ENCODE measurements around the gene HIPK2.

HIPK2 gene

DNA sequence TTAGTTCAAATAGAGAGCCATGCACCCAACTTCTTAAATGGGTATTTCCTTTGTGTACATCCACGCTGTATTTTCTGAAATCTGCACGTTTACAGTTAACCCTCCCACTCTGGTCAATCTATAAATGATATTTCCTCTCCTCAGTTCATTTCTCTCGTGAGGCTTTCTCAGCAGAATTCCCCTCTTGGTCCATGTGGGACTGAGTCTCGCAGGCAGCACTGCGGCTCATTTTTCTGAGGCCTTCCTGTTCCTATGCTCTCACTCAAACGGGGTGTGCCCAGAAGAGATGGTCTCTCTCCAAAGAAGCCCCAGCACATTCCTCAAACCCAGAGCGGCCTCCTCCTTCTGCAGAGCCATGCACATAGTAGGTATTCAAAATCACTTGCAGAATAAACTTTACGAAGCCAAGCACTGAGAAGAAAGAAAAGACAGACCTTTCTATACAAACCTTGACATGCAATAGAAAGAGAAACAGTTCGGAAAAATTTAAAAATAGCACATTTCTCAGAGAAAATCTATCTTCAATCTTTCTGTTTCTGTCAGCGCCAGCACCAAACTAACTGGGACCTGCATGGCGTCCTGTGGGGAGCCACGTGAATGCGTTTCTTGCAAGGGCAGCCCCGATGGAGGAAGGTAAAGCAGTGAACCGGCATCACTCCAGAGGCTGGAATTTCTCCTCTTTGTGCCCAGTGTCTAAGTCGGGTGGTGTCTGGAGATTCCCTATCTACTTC is 77.1 kb downstream of the HIPK2 start:
- Histone ChIP-seq H3K27me3 (ENCODE audit: insufficient read depth, low read length) (no peaks in the 10 kb centered on the region), H3K4me1 (ENCODE audit: insufficient read depth, low read length) (no peaks in the 10 kb centered on the region), H3K36me3 (ENCODE audit: insufficient read depth, low read length) (no peaks in the 10 kb centered on the region), H3K4me3 (ENCODE audit: low read length) (no peak overlapping the region), H3K9me3 (ENCODE audit: insufficient read depth, low read depth, low read length) (no peaks in the 10 kb centered on the region), H3K9ac (ENCODE audit: low read depth, low read length) (no peak overlapping the region), H3K27ac (ENCODE audit: low read depth, low read length) (no peak overlapping the region)
- WGBS: 92% methylated on average over 16 of the region's 16 CpGs

DNA sequence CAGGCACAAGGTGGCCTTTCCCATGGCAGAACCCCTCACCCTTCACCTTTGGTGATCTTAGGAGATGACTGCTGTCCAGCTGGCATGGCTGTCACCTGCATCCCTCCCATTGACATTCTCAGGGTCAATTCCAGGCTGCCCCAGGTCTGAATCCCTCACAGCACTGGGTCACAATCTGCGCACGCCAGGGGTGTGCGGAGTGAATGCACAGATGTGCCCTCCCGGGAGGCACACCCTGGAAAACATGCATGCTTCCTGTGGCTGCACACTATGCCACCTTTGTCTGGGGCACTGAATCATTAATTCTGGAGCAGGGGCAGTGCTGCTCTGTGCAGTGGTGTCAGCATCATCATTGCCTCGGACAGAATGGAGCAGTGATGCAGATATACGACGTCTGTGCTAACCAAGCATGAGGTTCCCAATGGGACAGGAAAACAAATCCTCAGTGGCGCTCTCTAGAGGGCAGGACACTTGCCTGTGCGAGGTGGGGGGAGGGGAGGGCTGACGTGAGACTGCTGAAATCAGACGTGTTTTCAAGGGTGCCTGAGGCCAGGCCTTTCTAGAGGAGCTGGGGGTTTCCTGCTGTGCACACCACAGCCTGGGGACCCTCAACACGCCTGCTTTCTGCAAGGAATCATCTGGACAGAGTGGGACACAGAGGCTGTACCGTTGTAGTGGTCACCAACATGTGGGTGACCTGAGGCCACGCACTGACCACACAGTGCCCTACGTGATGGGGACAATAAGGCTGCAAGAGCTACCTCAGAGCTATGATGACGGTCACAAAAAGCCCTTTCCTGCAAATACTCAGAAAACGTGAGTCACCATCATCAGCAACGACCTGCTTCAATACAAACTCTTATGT is 77.9 kb downstream of the HIPK2 start:
- no peak overlapping the region for H3K4me3 ChIP-seq (ENCODE audit: low read length)
- H3K27me3 ChIP-seq (ENCODE audit: insufficient read depth, low read length): no peaks in the 10 kb centered on the region
- H3K4me1 ChIP-seq (ENCODE audit: insufficient read depth, low read length): no peaks in the 10 kb centered on the region
- WGBS: 84% methylated on average over 18 of the region's 18 CpGs
- no peak overlapping the region for H3K9ac ChIP-seq (ENCODE audit: low read depth, low read length)
- H3K27ac ChIP-seq (ENCODE audit: low read depth, low read length): no peak overlapping the region
- H3K36me3 ChIP-seq (ENCODE audit: insufficient read depth, low read length): no peaks in the 10 kb centered on the region
- H3K9me3 ChIP-seq (ENCODE audit: insufficient read depth, low read depth, low read length): no peaks in the 10 kb centered on the region

DNA sequence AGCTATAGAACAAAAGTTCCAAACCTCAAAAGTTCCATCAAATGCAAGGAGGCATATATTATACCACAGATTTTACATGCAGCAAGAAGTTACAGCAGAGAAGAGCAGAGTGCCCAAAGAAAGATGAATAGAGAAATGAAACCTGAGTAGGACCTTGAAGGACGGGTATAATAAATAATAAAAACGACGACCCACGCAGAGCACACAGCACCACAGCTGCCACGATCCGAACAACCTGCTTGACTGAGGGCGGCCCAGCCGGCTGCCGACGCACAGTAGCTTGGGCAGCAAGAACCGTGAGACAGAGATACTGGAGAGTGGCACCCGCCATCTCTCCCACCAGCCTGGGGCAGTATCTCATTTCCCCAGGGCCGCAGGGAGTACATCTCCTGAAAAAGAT is 79.0 kb downstream of the HIPK2 start:
- no peak overlapping the region for H3K9ac ChIP-seq (ENCODE audit: low read depth, low read length)
- WGBS: 94% methylated on average over 13 of the region's 13 CpGs

DNA sequence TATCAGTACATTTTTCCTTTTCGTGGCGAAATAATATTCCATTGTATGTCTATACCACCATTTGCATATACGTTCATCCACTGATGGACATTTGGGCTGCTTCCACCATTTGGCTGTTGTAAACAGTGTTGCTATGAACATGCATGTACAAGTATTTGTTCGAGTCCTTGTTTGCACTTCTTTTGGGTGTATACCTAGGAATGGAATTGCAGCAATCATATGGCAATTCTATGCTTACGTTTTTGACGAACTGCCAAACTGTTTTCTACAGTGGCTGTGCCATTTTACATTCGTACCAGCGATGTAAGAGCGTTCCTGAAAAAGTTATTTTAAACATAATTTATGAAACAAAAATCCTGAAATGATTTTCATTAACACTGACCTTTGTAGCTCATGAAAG is 79.5 kb downstream of the HIPK2 start:
- no peak overlapping the region for H3K27ac ChIP-seq (ENCODE audit: low read depth, low read length)
- WGBS: 93% methylated on average over 9 of the region's 9 CpGs

More for the DNA sequence above, 79.0 kb downstream of the HIPK2 start:
- Histone ChIP-seq H3K4me1 (ENCODE audit: insufficient read depth, low read length) (no peaks in the 10 kb centered on the region), H3K9me3 (ENCODE audit: insufficient read depth, low read depth, low read length) (no peaks in the 10 kb centered on the region), H3K36me3 (ENCODE audit: insufficient read depth, low read length) (no peaks in the 10 kb centered on the region), H3K27ac (ENCODE audit: low read depth, low read length) (no peak overlapping the region), H3K27me3 (ENCODE audit: insufficient read depth, low read length) (no peaks in the 10 kb centered on the region), H3K4me3 (ENCODE audit: low read length) (no peak overlapping the region)

DNA sequence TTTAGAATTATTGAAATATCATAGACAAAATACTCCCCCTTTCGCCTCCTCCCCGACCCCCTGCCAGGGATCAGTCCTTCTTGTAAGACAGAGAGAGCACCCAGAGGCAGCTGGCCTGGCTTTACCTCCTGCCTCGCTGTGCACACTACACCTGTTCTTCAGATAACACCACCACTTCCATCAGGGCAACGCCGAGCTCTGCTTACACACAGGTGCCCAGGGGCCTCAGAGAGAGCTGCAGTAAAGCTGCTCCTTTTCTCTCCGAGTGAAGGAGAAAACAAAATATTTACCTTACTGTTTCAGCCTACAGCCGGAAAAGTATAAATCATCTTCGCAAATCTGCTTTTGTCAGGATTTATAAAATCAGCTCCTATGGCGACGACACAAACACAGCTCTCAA is 80.7 kb downstream of the HIPK2 start:
- WGBS: 92% methylated on average over 10 of the region's 10 CpGs

More for the DNA sequence above, 79.5 kb downstream of the HIPK2 start:
- no peak overlapping the region for H3K4me3 ChIP-seq (ENCODE audit: low read length)
- no peaks in the 10 kb centered on the region for H3K36me3 ChIP-seq (ENCODE audit: insufficient read depth, low read length)
- no peaks in the 10 kb centered on the region for H3K4me1 ChIP-seq (ENCODE audit: insufficient read depth, low read length)
- H3K27me3 ChIP-seq (ENCODE audit: insufficient read depth, low read length): no peaks in the 10 kb centered on the region
- H3K9ac ChIP-seq (ENCODE audit: low read depth, low read length): no peak overlapping the region
- no peaks in the 10 kb centered on the region for H3K9me3 ChIP-seq (ENCODE audit: insufficient read depth, low read depth, low read length)

DNA sequence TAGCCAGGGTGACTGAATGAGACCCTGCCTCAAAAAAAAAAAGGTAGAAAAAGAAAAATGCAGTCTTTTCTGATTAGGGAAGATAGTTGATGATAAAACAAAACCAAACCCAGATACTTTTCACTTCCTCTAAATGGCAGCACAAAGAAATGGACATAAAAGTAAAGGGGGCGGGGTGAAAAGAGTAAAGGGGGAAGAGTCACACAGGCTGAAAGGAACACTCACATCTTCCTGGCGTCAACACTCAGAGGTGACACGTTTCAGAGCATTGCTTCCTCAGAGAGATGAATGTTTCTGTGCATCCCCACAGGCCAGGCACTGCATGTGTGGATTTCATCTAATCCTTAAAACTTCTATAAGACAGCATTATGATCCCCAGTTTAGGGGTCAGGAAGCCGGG is 81.2 kb downstream of the HIPK2 start:
- WGBS: 83% methylated on average over 4 of the region's 4 CpGs
- no peak overlapping the region for H3K27ac ChIP-seq (ENCODE audit: low read depth, low read length)

More for the DNA sequence above, 80.7 kb downstream of the HIPK2 start:
- no peaks in the 10 kb centered on the region for H3K27me3 ChIP-seq (ENCODE audit: insufficient read depth, low read length)
- no peaks in the 10 kb centered on the region for H3K9me3 ChIP-seq (ENCODE audit: insufficient read depth, low read depth, low read length)
- H3K36me3 ChIP-seq (ENCODE audit: insufficient read depth, low read length): no peaks in the 10 kb centered on the region
- H3K9ac ChIP-seq (ENCODE audit: low read depth, low read length): no peak overlapping the region
- H3K4me1 ChIP-seq (ENCODE audit: insufficient read depth, low read length): peaks cover 6% of the 10 kb centered on the region; the same call in 1 of the 2 replicates
- H3K27ac ChIP-seq (ENCODE audit: low read depth, low read length): no peak overlapping the region
- no peak overlapping the region for H3K4me3 ChIP-seq (ENCODE audit: low read length)

DNA sequence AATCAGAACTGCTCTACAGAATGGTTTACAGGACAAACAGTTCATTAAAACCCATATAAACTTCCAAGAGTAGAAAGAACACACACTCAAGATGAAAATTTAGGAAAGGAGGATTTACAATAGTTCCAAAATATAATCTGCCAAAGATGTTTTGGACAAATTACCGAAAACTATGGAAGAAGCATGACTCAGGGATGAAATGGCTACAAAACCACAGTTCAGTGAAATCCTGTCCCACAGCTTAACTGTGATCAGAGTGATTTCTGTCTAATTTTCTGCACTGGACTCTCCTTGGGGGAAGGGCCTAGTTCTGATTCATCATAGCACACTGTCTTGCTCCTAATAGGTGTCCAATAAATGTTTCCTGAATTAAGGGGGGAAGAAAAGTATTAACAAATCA is 82.2 kb downstream of the HIPK2 start:
- Histone ChIP-seq H3K4me3 (ENCODE audit: low read length) (no peak overlapping the region), H3K27me3 (ENCODE audit: insufficient read depth, low read length) (no peaks in the 10 kb centered on the region), H3K27ac (ENCODE audit: low read depth, low read length) (no peak overlapping the region), H3K4me1 (ENCODE audit: insufficient read depth, low read length) (peaks cover 6% of the 10 kb centered on the region; the same call in 1 of the 2 replicates), H3K9me3 (ENCODE audit: insufficient read depth, low read depth, low read length) (no peaks in the 10 kb centered on the region), H3K36me3 (ENCODE audit: insufficient read depth, low read length) (no peaks in the 10 kb centered on the region), H3K9ac (ENCODE audit: low read depth, low read length) (no peak overlapping the region)
- 90% methylated on average over 1 of the region's 1 CpG for WGBS

More for the DNA sequence above, 81.2 kb downstream of the HIPK2 start:
- Histone ChIP-seq H3K9ac (ENCODE audit: low read depth, low read length) (no peak overlapping the region), H3K9me3 (ENCODE audit: insufficient read depth, low read depth, low read length) (no peaks in the 10 kb centered on the region), H3K27me3 (ENCODE audit: insufficient read depth, low read length) (no peaks in the 10 kb centered on the region), H3K36me3 (ENCODE audit: insufficient read depth, low read length) (no peaks in the 10 kb centered on the region), H3K4me3 (ENCODE audit: low read length) (no peak overlapping the region), H3K4me1 (ENCODE audit: insufficient read depth, low read length) (peaks cover 6% of the 10 kb centered on the region; the same call in 1 of the 2 replicates)

DNA sequence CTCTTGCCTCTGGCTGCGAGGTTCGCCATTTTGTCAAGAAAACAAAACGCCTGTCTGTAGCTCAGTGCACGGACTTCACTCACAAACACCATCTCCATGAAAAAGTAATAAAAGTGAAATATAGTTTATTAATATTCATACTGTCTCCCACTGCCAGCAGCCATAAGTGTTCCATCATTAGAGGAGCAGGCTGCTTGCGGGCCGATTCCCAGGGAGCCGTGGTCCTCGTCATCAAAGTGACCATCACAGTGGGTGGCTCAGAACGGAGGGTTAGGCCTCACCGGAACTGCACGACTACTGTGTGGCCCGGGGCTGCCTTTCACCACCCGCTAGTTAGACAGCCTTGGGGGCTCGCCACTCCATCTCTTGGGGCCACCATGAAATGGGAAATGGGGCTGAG is 82.7 kb downstream of the HIPK2 start:
- Histone ChIP-seq H3K9me3 (ENCODE audit: insufficient read depth, low read depth, low read length) (no peaks in the 10 kb centered on the region), H3K4me3 (ENCODE audit: low read length) (no peak overlapping the region), H3K36me3 (ENCODE audit: insufficient read depth, low read length) (no peaks in the 10 kb centered on the region), H3K27ac (ENCODE audit: low read depth, low read length) (no peak overlapping the region), H3K9ac (ENCODE audit: low read depth, low read length) (no peak overlapping the region), H3K27me3 (ENCODE audit: insufficient read depth, low read length) (no peaks in the 10 kb centered on the region), H3K4me1 (ENCODE audit: insufficient read depth, low read length) (peaks cover 6% of the 10 kb centered on the region; the same call in 1 of the 2 replicates)
- WGBS: 87% methylated on average over 13 of the region's 14 CpGs

DNA sequence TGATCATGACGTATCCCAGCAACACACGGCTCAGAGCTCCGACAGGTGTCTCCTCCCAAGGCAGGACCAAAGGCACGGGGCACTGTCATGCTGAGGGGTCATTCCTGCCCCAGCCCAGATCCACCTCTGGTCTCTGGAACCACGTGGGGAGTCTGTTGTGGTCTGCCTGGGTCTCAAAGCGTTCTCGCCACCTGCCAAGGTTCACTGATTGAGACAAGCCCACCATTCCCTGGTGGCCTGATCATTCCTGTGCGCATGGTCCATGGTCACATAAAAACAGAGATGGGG is 83.5 kb downstream of the HIPK2 start:
- Histone ChIP-seq H3K4me3 (ENCODE audit: low read length) (no peak overlapping the region), H3K9ac (ENCODE audit: low read depth, low read length) (no peak overlapping the region), H3K27ac (ENCODE audit: low read depth, low read length) (no peak overlapping the region), H3K9me3 (ENCODE audit: insufficient read depth, low read depth, low read length) (no peaks in the 10 kb centered on the region), H3K4me1 (ENCODE audit: insufficient read depth, low read length) (peaks cover 6% of the 10 kb centered on the region; the same call in 1 of the 2 replicates), H3K36me3 (ENCODE audit: insufficient read depth, low read length) (no peaks in the 10 kb centered on the region), H3K27me3 (ENCODE audit: insufficient read depth, low read length) (no peaks in the 10 kb centered on the region)
- 93% methylated on average over 8 of the region's 8 CpGs for WGBS

DNA sequence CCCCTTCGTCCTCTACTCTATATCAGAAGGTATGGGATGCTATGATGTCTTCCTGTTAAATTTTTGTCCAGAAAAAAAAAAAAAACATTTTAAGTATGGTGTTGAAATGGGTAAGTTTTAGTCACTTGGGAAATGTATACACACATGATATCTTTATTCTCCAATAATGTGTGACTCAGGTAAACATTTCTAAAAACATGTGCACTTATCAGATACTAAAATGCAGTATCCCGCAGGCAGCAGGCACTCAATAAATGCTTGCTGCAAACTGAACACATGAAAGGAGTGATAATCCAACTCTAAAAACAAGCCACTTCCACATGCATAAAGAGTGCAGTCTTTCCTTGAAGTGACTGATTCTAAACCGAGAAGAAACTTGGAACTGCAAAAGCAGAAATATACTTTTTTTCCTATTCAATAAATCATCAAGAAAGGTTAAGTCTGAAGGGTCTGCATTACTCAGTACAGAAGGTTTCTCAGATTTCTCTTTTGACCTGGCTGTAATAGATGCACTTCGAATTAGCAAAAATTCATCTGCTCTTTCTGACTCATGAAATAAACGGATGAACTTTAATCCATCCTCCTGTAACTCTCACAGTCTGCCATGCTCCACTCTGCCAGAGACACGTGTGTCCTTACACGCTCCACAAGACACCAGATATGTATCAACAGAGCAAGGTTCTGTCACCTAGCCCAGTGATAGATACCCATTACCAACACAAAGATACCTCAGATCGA is 84.0 kb downstream of the HIPK2 start:
- no peak overlapping the region for H3K27ac ChIP-seq (ENCODE audit: low read depth, low read length)
- no peaks in the 10 kb centered on the region for H3K27me3 ChIP-seq (ENCODE audit: insufficient read depth, low read length)
- WGBS: 95% methylated on average over 7 of the region's 8 CpGs
- H3K36me3 ChIP-seq (ENCODE audit: insufficient read depth, low read length): no peaks in the 10 kb centered on the region
- no peak overlapping the region for H3K4me3 ChIP-seq (ENCODE audit: low read length)
- no peaks in the 10 kb centered on the region for H3K9me3 ChIP-seq (ENCODE audit: insufficient read depth, low read depth, low read length)
- H3K4me1 ChIP-seq (ENCODE audit: insufficient read depth, low read length): peaks cover 6% of the 10 kb centered on the region; the same call in 1 of the 2 replicates
- H3K9ac ChIP-seq (ENCODE audit: low read depth, low read length): no peak overlapping the region

DNA sequence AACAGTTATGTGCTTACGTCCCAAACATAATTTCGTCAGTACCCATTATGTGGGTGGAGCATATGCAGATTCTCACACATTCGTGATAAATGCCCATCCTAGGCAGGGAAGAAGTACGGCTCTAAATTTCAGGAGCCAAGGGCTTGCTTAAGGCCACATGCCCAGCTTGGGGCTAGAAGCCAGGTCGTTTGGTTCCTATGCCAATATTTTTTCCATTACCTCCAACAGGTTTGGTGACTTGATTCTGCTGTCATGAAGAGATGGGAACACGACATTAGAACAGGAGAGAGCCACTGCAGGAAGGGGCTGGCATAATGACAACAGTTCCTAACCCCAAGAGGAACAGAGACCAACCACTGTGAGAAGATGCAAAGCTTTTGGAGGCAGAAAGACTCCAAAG is 85.1 kb downstream of the HIPK2 start:
- WGBS: 71% methylated on average over 6 of the region's 6 CpGs
- H3K4me3 ChIP-seq (ENCODE audit: low read length): no peak overlapping the region
- no peak overlapping the region for H3K27ac ChIP-seq (ENCODE audit: low read depth, low read length)
- H3K36me3 ChIP-seq (ENCODE audit: insufficient read depth, low read length): no peaks in the 10 kb centered on the region
- H3K9me3 ChIP-seq (ENCODE audit: insufficient read depth, low read depth, low read length): no peaks in the 10 kb centered on the region
- H3K4me1 ChIP-seq (ENCODE audit: insufficient read depth, low read length): peaks cover 6% of the 10 kb centered on the region; the same call in 1 of the 2 replicates
- no peaks in the 10 kb centered on the region for H3K27me3 ChIP-seq (ENCODE audit: insufficient read depth, low read length)
- H3K9ac ChIP-seq (ENCODE audit: low read depth, low read length): no peak overlapping the region
